Mesothelial cell of epicardium (in vitro differentiated cells): ENCODE results near the gene SFI1. TPM values are rescaled to one million over a fixed set of nuclear protein-coding genes. Genes with fewer than 3 reads are reported as not detected.
A peak's percentile ranks its signal among the peaks of the same experiment; 100 is the strongest.
"Not testable (repeated sequence)": the region's sequence is repeated elsewhere in the genome, so short reads cannot be mapped to it uniquely, and the experiment has no call there.

Source experiments
- DNase-seq, 2 experiments: peaks; one replicate each; pipeline ENCODE4 v3.0.0; 2021; ENCODE audit warnings: low spot score in 2 of 2; ENCODE audit not compliant: unreplicated experiment in 2 of 2
- H3K27ac Mint-ChIP-seq: 2 replicates; pipeline ENCODE4 v1.8.0; 2021; ENCODE audit warnings: mixed read lengths
- H3K27me3 Mint-ChIP-seq: 2 replicates; pipeline ENCODE4 v1.8.0; 2021; ENCODE audit warnings: low read depth, mixed read lengths
- H3K36me3 Mint-ChIP-seq: 2 replicates; pipeline ENCODE4 v1.8.0; 2021; ENCODE audit warnings: mixed read lengths
- H3K4me1 Mint-ChIP-seq: 2 replicates; pipeline ENCODE4 v1.8.0; 2021; ENCODE audit warnings: mixed read lengths
- H3K4me3 Mint-ChIP-seq: 2 replicates; pipeline ENCODE4 v1.8.0; 2021; ENCODE audit warnings: mild to moderate bottlenecking, moderate library complexity, mixed read lengths
- H3K9me3 Mint-ChIP-seq: 2 replicates; pipeline ENCODE4 v1.8.0; 2021; ENCODE audit warnings: mixed read lengths
- total RNA-seq: library from RNA; stranded (reverse); gene quantifications from 3 replicates; pipeline ENCODE4 v1.2.1, GENCODE V29; 2021
- TF ChIP-seq, protein P1 (sequence below): fragments of 200-600 bp; sonication (generic); IDR thresholded peaks from one replicate; pipeline ENCODE4 v1.5.0; 2021; ENCODE audit warnings: antibody characterized with exemption; ENCODE audit not compliant: unreplicated experiment

The SFI1 gene
- total RNA-seq, 1 donor from 2014 or later: 45.7 TPM

- Mint-ChIP-seq H3K9me3 (no peaks in the 10 kb centered on the region), H3K4me3 (peak overlapping the region; percentile 74), H3K27ac (peak overlapping the region; percentile 86), H3K36me3 (peaks cover 15% of the 10 kb centered on the region), H3K4me1 (peaks cover 20% of the 10 kb centered on the region), H3K27me3 (no peaks in the 10 kb centered on the region)
- TF ChIP-seq, protein P1, sequence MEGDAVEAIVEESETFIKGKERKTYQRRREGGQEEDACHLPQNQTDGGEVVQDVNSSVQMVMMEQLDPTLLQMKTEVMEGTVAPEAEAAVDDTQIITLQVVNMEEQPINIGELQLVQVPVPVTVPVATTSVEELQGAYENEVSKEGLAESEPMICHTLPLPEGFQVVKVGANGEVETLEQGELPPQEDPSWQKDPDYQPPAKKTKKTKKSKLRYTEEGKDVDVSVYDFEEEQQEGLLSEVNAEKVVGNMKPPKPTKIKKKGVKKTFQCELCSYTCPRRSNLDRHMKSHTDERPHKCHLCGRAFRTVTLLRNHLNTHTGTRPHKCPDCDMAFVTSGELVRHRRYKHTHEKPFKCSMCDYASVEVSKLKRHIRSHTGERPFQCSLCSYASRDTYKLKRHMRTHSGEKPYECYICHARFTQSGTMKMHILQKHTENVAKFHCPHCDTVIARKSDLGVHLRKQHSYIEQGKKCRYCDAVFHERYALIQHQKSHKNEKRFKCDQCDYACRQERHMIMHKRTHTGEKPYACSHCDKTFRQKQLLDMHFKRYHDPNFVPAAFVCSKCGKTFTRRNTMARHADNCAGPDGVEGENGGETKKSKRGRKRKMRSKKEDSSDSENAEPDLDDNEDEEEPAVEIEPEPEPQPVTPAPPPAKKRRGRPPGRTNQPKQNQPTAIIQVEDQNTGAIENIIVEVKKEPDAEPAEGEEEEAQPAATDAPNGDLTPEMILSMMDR: no peak
- DNase-seq: peak; percentile 25 to 61
Observed at GRCh38 chr22:31488988-31489617, 7.2 kb upstream of the SFI1 start.

DNA sequence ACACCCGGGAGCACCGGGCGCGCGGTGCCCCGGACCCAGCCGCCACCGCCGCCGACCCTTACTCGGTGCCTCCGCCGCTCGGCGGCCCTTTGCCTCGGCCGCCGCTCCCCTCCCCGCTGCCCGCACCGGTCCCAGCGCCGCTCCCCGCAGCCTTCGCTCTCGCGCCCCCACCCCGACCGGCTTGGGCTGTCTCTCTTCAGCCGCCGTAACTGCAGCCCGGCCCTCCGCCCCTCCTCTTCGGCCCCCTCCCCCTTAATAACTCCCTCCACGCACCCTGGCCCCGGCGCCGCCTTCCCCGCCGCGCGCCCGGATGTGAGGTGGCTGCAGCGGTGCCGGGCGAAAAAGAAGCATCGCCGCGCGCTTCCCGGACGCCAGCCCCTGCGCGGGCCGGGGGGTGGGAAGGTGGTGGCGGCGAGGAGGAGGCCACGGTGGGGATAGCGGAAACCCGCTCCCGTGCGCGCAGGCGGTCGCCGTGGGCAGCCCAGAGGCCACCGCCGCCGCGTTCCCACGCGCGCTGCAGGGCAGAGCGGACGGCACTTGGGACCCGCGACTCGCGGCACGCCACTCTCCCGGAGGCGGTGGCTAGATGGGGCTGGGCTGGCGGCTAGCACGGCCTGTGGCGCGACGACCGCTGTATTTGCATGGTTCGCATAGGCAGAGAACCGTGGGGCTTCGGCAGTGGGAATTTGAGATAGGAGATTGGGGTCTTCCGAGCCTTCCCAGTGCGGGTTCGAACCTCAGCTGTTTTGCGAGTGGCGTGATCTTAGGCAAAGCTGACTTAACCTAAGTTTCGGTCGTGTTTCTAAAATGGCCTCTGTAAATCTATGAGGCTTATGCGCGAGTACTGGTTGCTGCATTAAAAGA is 6.5 kb upstream of the SFI1 start, which contains the start of gene EIF4ENIF1:
EIF4ENIF1 (minus strand) TSS at position 211 of the 864 bp plus-strand sequence. CDS start 1,124 bp downstream, outside the sequence.
- peak; percentile 73 to 83 for DNase-seq
- Mint-ChIP-seq H3K36me3 (peaks cover 10% of the 10 kb centered on the region), H3K9me3 (no peaks in the 10 kb centered on the region), H3K27ac (peak within 1 kb of the TSS; percentile 98), H3K4me1 (peaks cover 20% of the 10 kb centered on the region), H3K4me3 (peak within 1 kb of the TSS; percentile 81), H3K27me3 (no peaks in the 10 kb centered on the region)
- TF ChIP-seq, protein P1: no peak

- peak overlapping the region; percentile 81 for H3K4me3 Mint-ChIP-seq
- H3K27me3 Mint-ChIP-seq: no peaks in the 10 kb centered on the region
- TF ChIP-seq, protein P1: no peak
- H3K9me3 Mint-ChIP-seq: no peaks in the 10 kb centered on the region
- DNase-seq: peak in 1 of 2 experiments; percentile 47
- peak overlapping the region; percentile 98 for H3K27ac Mint-ChIP-seq
- peaks cover 20% of the 10 kb centered on the region for H3K4me1 Mint-ChIP-seq
- peaks cover 4% of the 10 kb centered on the region for H3K36me3 Mint-ChIP-seq
Observed at GRCh38 chr22:31490496-31490925, 5.8 kb upstream of the SFI1 start.

- H3K27ac Mint-ChIP-seq: no peak overlapping the region
- H3K4me1 Mint-ChIP-seq: peaks cover 26% of the 10 kb centered on the region
- H3K27me3 Mint-ChIP-seq: no peaks in the 10 kb centered on the region
- no peaks in the 10 kb centered on the region for H3K9me3 Mint-ChIP-seq
- DNase-seq: no peak
- TF ChIP-seq, protein P1: no peak
- peaks cover 4% of the 10 kb centered on the region for H3K36me3 Mint-ChIP-seq
- H3K4me3 Mint-ChIP-seq: peak overlapping the region; percentile 81
Observed at GRCh38 chr22:31491218-31491962, 4.9 kb upstream of the SFI1 start.

DNA sequence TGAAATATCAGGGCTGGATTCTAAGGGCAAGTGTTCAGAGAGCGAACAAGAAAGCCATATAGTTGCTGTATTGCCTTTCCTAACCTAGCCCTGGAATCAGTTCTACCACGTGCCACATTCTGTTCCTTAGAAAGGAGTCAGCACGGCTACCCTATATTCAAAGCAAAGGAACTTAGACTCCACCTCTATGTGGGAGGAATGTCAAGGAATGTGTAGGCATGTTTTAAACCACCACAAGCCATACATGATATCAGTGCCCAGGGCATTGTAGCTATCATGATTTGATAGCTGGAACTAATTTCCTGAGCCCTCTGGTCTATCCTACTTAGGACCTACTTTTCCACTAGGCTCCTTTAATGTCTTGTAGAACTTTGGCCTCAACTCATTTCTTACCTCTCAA is 4.2 kb upstream of the SFI1 start:
- H3K9me3 Mint-ChIP-seq: no peaks in the 10 kb centered on the region
- H3K27ac Mint-ChIP-seq: peak overlapping the region; percentile 43
- H3K4me3 Mint-ChIP-seq: no peak overlapping the region
- DNase-seq: no peak
- TF ChIP-seq, protein P1: no peak
- peaks cover 28% of the 10 kb centered on the region for H3K4me1 Mint-ChIP-seq
- H3K27me3 Mint-ChIP-seq: no peaks in the 10 kb centered on the region
- peaks cover 1% of the 10 kb centered on the region for H3K36me3 Mint-ChIP-seq

DNA sequence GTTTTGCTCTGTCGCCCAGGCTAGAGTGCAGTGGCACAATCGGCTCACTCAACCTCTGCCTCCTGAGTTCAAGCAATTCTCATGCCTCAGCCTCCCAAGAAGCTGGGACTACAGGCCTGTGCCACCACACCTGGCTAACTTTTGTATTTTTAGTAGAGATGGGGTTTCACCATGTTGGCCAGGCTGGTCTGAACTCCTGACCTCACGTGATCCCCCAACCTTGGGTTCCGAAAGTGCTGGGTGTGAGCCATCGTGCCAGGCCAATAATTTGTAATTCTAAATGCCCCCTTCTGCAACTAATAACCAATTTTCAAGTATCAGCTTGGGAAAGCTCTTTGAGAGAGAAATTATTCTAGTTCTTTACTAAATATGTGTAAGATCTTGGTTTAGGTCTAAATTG is 3.0 kb upstream of the SFI1 start:
- H3K27ac Mint-ChIP-seq, H3K36me3 Mint-ChIP-seq, H3K4me3 Mint-ChIP-seq: not testable (repeated sequence)

More for the DNA sequence above, 3.0 kb upstream of the SFI1 start:
- not testable (repeated sequence) for H3K9me3 Mint-ChIP-seq, H3K27me3 Mint-ChIP-seq, DNase-seq
- peaks cover 25% of the 10 kb centered on the region for H3K4me1 Mint-ChIP-seq
